GM23338 (cell line): ENCODE results near the gene NGEF. TPM values are rescaled to one million over a fixed set of nuclear protein-coding genes. Genes with fewer than 3 reads are reported as not detected.

Source experiments
- ATAC-seq: fragments of 200-7000 bp; cut with Tn5 transposase; 3 replicates; pipeline ENCODE4 v1.9.1; 2020
- DNase-seq: peaks from one replicate; pipeline ENCODE4 v3.0.0-alpha.2; 2015; ENCODE audit warnings: low spot score
- H2AFZ ChIP-seq: fragments of 200-600 bp; sonication (generic); 2 replicates; pipeline ENCODE4 v1.8.0; 2016; ENCODE audit warnings: antibody characterized with exemption, mild to moderate bottlenecking, moderate library complexity
- H3F3A ChIP-seq: fragments of 200-600 bp; sonication (generic); replicated peaks from 2 replicates; pipeline ENCODE4 v1.8.0; 2017; ENCODE audit warnings: antibody characterized with exemption, mixed run types, low read depth
- H3K27ac ChIP-seq: fragments of 200-600 bp; sonication (generic); 2 replicates; pipeline ENCODE4 v1.6.1; 2016; ENCODE audit warnings: low read depth
- H3K27me3 ChIP-seq: fragments of 200-600 bp; sonication (generic); 2 replicates; pipeline ENCODE4 v1.8.0; 2016; ENCODE audit warnings: mild to moderate bottlenecking, mixed run types, moderate library complexity; ENCODE audit not compliant: insufficient read depth
- H3K36me3 ChIP-seq: fragments of 200-600 bp; sonication (generic); 2 replicates; pipeline ENCODE4 v1.8.0; 2016; ENCODE audit warnings: mild to moderate bottlenecking; ENCODE audit not compliant: insufficient read depth
- H3K4me1 ChIP-seq: fragments of 200-600 bp; sonication (generic); 2 replicates; pipeline ENCODE4 v1.8.0; 2016; ENCODE audit warnings: mild to moderate bottlenecking, moderate library complexity; ENCODE audit not compliant: insufficient read depth
- H3K4me2 ChIP-seq: fragments of 200-600 bp; sonication (generic); 2 replicates; pipeline ENCODE4 v1.7.1; 2017; ENCODE audit warnings: mixed run types
- H3K4me3 ChIP-seq: fragments of 200-600 bp; sonication (generic); 2 replicates; pipeline ENCODE4 v1.6.1; 2016; ENCODE audit warnings: mixed run types
- H3K79me2 ChIP-seq: fragments of 200-600 bp; sonication (generic); replicated peaks from 2 replicates; pipeline ENCODE4 v1.8.0; 2017; ENCODE audit warnings: mild to moderate bottlenecking; ENCODE audit not compliant: insufficient read depth
- H3K9me2 ChIP-seq: fragments of 200-600 bp; sonication (generic); 2 replicates; pipeline ENCODE4 v1.8.0; 2017; ENCODE audit not compliant: insufficient read depth
- H4K20me1 ChIP-seq: fragments of 200-600 bp; sonication (generic); replicated peaks from 2 replicates; pipeline ENCODE4 v1.8.0; 2017; ENCODE audit warnings: mild to moderate bottlenecking; ENCODE audit not compliant: insufficient read depth
- H3K27ac Mint-ChIP-seq: 2 replicates; pipeline ENCODE4 v1.8.0; 2020; ENCODE audit warnings: inconsistent platforms, mild to moderate bottlenecking, moderate library complexity, mixed read lengths
- H3K27me3 Mint-ChIP-seq: 3 replicates; pipeline ENCODE4 v1.8.0; 2022; ENCODE audit warnings: low read depth, mild to moderate bottlenecking, moderate library complexity, mixed read lengths, inconsistent platforms; ENCODE audit not compliant: insufficient read depth, poor library complexity
- H3K36me3 Mint-ChIP-seq: 3 replicates; pipeline ENCODE4 v1.8.0; 2021; ENCODE audit warnings: low read depth, mild to moderate bottlenecking, inconsistent platforms, moderate library complexity, mixed read lengths
- H3K4me1 Mint-ChIP-seq: 3 replicates; pipeline ENCODE4 v1.8.0; 2020; ENCODE audit warnings: mild to moderate bottlenecking, inconsistent platforms, mixed read lengths
- H3K4me3 Mint-ChIP-seq: 3 replicates; pipeline ENCODE4 v1.8.0; 2021; ENCODE audit warnings: moderate library complexity, mild to moderate bottlenecking, inconsistent platforms, mixed read lengths
- H3K9me3 Mint-ChIP-seq: 3 replicates; pipeline ENCODE4 v1.8.0; 2020; ENCODE audit warnings: moderate library complexity, mild to moderate bottlenecking, inconsistent platforms, mixed read lengths
- EZH2 ChIP-seq: fragments of 200-600 bp; sonication (generic); IDR thresholded peaks from one replicate; pipeline ENCODE4 v1.8.0; 2017; ENCODE audit warnings: antibody characterized with exemption, mild to moderate bottlenecking, low read depth; ENCODE audit not compliant: unreplicated experiment
- EZH2phosphoT487 ChIP-seq: fragments of 200-600 bp; sonication (generic); IDR thresholded peaks from one replicate; pipeline ENCODE4 v1.8.1; 2018; ENCODE audit warnings: antibody characterized with exemption; ENCODE audit not compliant: unreplicated experiment
- JUNB ChIP-seq: IDR thresholded peaks from one replicate; pipeline ENCODE4 v1.6.1; 2016; ENCODE audit warnings: antibody characterized with exemption; ENCODE audit not compliant: unreplicated experiment
- POLR2AphosphoS5 ChIP-seq: IDR thresholded peaks from 2 replicates; pipeline ENCODE4 v1.6.1; 2016; ENCODE audit warnings: antibody characterized with exemption, low read depth
- STAT1 ChIP-seq: IDR thresholded peaks from one replicate; pipeline ENCODE4 v1.6.1; 2016; ENCODE audit warnings: antibody characterized with exemption; ENCODE audit not compliant: unreplicated experiment
- ZNF114 ChIP-seq: fragments of 250-450 bp; sonication (Bioruptor Pico); IDR thresholded peaks from 2 replicates; pipeline ENCODE4 v1.5.0; 2020; ENCODE audit warnings: mild to moderate bottlenecking, moderate library complexity
- polyA plus RNA-seq: library from polyadenylated mRNA; unstranded; fragments of >200 nt; fragmentation: Nextera tagmentation; extraction: Ambion mirVana; gene quantifications from 2 replicates; pipeline ENCODE4 v1.2.1, GENCODE V29; 2016
- total RNA-seq: library from RNA; depleted of rRNA; stranded (reverse); fragments of >200 nt; shearing (Covaris generic); gene quantifications from 2 replicates; pipeline ENCODE4 v1.2.3, GENCODE V29; 2014
- TF ChIP-seq, protein P1 (sequence below): IDR thresholded peaks from one replicate; pipeline ENCODE4 v1.6.1; 2018; ENCODE audit warnings: antibody characterized with exemption; ENCODE audit not compliant: unreplicated experiment
- TF ChIP-seq, protein P2 (sequence below): fragments of 250-450 bp; sonication (Bioruptor Pico); IDR thresholded peaks from 2 replicates; pipeline ENCODE4 v1.5.0; 2020; ENCODE audit warnings: mild to moderate bottlenecking, moderate library complexity

NGEF gene
- total and polyA plus RNA-seq, 2 experiments from 2014 or later = 1.8 to 5.4 TPM

DNA sequence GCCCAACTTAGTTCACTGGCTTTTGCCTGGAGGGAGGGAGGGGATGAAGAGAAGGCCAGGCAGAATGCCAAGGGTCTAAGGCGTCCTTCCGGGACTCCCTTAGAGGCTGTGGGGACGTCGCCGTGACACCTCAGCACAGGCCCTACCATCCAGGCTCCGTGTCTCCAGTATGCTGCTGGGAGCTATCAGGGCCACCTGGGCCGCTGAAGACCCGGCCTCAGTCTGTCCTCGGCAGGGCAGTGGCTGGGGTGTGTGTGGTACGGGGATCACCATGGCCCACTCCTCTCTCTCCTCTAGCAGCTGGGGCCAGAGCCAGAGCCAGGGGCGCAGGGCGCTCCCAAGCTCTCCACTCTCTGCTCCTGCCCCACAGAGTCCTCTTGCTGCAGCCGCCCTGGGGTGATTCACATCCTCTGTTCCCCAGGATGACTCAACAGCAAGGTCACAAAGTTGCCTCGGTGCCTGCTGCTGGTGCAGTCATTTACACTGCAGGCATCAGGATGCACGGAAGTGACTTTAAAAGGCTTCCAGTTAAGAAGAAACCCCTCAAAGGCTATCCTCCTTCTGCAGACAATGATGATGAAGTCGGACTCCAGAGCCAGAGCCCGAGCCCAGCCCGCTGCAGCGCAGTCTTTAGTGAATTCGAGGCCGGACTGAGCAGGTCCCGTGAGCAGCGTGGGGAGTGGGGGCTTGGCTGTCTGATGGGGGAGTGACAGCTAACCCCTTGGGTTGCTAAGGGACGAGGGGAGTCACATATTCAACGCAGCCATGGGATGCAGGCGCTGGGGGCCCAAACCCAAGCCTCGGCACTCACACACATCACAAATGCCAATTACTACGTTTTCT lies 111.1 kb downstream of the NGEF start:
- Histone ChIP-seq H3K4me1 (peaks cover 7% of the 10 kb centered on the region), H3K27ac (no peak overlapping the region), H3K4me2 (no peak overlapping the region), H3F3A (0 out of 2 replicates have a peak, but pooled peaks cover 3% of the 10 kb centered on the region), H3K36me3 (no peaks in the 10 kb centered on the region), H3K27me3 (no peaks in the 10 kb centered on the region), H2AFZ (0 out of 2 replicates have a peak overlapping the region, but pooled peaks have one; percentile 43), H4K20me1 (no peaks in the 10 kb centered on the region), H3K79me2 (no peaks in the 10 kb centered on the region), H3K9me2 (no peaks in the 10 kb centered on the region), H3K4me3 (no peak overlapping the region)
- Mint-ChIP-seq H3K4me1 (peaks cover 10% of the 10 kb centered on the region; the same call in 2 of the 3 replicates), H3K36me3 (no peaks in the 10 kb centered on the region), H3K9me3 (peaks cover 5% of the 10 kb centered on the region; the same call in 1 of the 3 replicates), H3K27me3 (peaks cover 6% of the 10 kb centered on the region), H3K27ac (no peak overlapping the region), H3K4me3 (no peak overlapping the region)
- TF ChIP-seq, protein P1, sequence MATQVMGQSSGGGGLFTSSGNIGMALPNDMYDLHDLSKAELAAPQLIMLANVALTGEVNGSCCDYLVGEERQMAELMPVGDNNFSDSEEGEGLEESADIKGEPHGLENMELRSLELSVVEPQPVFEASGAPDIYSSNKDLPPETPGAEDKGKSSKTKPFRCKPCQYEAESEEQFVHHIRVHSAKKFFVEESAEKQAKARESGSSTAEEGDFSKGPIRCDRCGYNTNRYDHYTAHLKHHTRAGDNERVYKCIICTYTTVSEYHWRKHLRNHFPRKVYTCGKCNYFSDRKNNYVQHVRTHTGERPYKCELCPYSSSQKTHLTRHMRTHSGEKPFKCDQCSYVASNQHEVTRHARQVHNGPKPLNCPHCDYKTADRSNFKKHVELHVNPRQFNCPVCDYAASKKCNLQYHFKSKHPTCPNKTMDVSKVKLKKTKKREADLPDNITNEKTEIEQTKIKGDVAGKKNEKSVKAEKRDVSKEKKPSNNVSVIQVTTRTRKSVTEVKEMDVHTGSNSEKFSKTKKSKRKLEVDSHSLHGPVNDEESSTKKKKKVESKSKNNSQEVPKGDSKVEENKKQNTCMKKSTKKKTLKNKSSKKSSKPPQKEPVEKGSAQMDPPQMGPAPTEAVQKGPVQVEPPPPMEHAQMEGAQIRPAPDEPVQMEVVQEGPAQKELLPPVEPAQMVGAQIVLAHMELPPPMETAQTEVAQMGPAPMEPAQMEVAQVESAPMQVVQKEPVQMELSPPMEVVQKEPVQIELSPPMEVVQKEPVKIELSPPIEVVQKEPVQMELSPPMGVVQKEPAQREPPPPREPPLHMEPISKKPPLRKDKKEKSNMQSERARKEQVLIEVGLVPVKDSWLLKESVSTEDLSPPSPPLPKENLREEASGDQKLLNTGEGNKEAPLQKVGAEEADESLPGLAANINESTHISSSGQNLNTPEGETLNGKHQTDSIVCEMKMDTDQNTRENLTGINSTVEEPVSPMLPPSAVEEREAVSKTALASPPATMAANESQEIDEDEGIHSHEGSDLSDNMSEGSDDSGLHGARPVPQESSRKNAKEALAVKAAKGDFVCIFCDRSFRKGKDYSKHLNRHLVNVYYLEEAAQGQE = no peak
- no peak for TF ChIP-seq JUNB
- TF ChIP-seq, protein P2, sequence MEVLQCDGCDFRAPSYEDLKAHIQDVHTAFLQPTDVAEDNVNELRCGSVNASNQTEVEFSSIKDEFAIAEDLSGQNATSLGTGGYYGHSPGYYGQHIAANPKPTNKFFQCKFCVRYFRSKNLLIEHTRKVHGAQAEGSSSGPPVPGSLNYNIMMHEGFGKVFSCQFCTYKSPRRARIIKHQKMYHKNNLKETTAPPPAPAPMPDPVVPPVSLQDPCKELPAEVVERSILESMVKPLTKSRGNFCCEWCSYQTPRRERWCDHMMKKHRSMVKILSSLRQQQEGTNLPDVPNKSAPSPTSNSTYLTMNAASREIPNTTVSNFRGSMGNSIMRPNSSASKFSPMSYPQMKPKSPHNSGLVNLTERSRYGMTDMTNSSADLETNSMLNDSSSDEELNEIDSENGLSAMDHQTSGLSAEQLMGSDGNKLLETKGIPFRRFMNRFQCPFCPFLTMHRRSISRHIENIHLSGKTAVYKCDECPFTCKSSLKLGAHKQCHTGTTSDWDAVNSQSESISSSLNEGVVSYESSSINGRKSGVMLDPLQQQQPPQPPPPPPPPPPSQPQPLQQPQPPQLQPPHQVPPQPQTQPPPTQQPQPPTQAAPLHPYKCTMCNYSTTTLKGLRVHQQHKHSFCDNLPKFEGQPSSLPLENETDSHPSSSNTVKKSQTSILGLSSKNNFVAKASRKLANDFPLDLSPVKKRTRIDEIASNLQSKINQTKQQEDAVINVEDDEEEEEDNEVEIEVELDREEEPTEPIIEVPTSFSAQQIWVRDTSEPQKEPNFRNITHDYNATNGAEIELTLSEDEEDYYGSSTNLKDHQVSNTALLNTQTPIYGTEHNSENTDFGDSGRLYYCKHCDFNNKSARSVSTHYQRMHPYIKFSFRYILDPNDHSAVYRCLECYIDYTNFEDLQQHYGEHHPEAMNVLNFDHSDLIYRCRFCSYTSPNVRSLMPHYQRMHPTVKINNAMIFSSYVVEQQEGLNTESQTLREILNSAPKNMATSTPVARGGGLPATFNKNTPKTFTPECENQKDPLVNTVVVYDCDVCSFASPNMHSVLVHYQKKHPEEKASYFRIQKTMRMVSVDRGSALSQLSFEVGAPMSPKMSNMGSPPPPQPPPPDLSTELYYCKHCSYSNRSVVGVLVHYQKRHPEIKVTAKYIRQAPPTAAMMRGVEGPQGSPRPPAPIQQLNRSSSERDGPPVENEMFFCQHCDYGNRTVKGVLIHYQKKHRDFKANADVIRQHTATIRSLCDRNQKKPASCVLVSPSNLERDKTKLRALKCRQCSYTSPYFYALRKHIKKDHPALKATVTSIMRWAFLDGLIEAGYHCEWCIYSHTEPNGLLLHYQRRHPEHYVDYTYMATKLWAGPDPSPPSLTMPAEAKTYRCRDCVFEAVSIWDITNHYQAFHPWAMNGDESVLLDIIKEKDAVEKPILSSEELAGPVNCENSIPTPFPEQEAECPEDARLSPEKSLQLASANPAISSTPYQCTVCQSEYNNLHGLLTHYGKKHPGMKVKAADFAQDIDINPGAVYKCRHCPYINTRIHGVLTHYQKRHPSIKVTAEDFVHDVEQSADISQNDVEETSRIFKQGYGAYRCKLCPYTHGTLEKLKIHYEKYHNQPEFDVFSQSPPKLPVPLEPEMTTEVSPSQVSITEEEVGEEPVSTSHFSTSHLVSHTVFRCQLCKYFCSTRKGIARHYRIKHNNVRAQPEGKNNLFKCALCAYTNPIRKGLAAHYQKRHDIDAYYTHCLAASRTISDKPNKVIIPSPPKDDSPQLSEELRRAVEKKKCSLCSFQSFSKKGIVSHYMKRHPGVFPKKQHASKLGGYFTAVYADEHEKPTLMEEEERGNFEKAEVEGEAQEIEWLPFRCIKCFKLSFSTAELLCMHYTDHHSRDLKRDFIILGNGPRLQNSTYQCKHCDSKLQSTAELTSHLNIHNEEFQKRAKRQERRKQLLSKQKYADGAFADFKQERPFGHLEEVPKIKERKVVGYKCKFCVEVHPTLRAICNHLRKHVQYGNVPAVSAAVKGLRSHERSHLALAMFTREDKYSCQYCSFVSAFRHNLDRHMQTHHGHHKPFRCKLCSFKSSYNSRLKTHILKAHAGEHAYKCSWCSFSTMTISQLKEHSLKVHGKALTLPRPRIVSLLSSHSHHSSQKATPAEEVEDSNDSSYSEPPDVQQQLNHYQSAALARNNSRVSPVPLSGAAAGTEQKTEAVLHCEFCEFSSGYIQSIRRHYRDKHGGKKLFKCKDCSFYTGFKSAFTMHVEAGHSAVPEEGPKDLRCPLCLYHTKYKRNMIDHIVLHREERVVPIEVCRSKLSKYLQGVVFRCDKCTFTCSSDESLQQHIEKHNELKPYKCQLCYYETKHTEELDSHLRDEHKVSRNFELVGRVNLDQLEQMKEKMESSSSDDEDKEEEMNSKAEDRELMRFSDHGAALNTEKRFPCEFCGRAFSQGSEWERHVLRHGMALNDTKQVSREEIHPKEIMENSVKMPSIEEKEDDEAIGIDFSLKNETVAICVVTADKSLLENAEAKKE (CRISPR knock-in tag) = no peak
- no peak for TF ChIP-seq EZH2phosphoT487
- no peak for TF ChIP-seq POLR2AphosphoS5
- TF ChIP-seq EZH2 = no peak
- no peak for TF ChIP-seq ZNF114 (CRISPR knock-in tag)
- no peak for TF ChIP-seq STAT1
- peak; percentile 50 for ATAC-seq
- no peak for DNase-seq
